Brain microvascular endothelial cell (primary cell): ENCODE results near the gene FAM50A.

ENCODE experiments used
- DNase-seq: peaks from one replicate; pipeline ENCODE4 v3.0.0-alpha.2; 2020
- H3K27ac ChIP-seq: fragments of 250-450 bp; sonication (Bioruptor Pico); 2 replicates; pipeline ENCODE4 v1.5.1; 2020; ENCODE audit warnings: mild to moderate bottlenecking, moderate library complexity
- H3K27me3 ChIP-seq: fragments of 250-450 bp; sonication (Bioruptor Pico); replicated peaks from 2 replicates; pipeline ENCODE4 v1.5.1; 2020; ENCODE audit warnings: mild to moderate bottlenecking
- H3K36me3 ChIP-seq: fragments of 250-450 bp; sonication (Bioruptor Pico); replicated peaks from 2 replicates; pipeline ENCODE4 v1.5.1; 2020; ENCODE audit warnings: mild to moderate bottlenecking
- H3K4me3 ChIP-seq: 2 replicates; pipeline ENCODE4 v1.5.1; 2011; ENCODE audit warnings: low read depth, mild to moderate bottlenecking, control low read depth, low read length, moderate library complexity
- CTCF ChIP-seq: IDR thresholded peaks from 2 replicates; pipeline ENCODE4 v1.5.1; 2011; ENCODE audit warnings: low read depth, mild to moderate bottlenecking, moderate library complexity, low read length, control low read depth, inconsistent platforms; ENCODE audit errors: missing control alignments
- in situ Hi-C: cut with HindIII; loops from 2 replicates; pipeline ENCODE4 v1.10.0; 2017; ENCODE audit warnings: low sequenced_read_pairs, low pct_ligation_motif_present

The FAM50A gene

DNA sequence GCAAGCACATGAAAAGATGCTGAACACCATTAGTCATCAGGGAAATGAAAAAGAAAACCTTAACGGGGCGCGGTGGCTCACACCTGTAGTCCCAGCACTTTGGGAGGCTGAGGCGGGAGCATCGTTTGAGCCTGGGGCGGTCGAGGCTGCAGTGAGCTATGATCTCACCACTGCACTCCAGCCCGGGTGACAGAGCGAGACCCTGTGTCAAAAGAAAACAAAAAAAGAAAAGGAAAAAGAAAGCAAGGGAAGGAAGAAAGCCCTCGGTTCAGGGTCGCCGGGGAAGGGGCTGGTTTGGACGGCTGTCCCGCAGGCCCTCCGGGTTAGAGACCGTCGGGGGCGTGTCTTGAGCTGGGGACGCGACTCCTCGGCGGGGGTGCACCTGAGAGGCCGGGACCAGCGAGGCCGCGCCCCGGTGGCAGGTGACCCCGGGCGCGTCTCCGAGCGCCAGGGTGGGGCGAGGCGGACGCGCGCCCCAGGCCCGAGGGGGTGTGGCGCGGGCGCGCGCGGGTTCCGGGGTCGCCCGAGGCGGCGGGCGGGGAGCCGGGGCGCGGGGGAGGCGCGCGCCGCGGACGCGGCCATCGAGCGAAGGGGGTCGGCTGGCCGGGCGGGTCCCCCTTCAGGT lies 13.7 kb downstream of the FAM50A start:
- Histone ChIP-seq H3K4me3 (peak overlapping the region; percentile 51), H3K27ac (peak overlapping the region; percentile 87), H3K27me3 (no peaks in the 10 kb centered on the region), H3K36me3 (peaks cover 11% of the 10 kb centered on the region)
- no peak for DNase-seq
- in situ Hi-C loops, result no loop called here
- no peak for TF ChIP-seq CTCF

DNA sequence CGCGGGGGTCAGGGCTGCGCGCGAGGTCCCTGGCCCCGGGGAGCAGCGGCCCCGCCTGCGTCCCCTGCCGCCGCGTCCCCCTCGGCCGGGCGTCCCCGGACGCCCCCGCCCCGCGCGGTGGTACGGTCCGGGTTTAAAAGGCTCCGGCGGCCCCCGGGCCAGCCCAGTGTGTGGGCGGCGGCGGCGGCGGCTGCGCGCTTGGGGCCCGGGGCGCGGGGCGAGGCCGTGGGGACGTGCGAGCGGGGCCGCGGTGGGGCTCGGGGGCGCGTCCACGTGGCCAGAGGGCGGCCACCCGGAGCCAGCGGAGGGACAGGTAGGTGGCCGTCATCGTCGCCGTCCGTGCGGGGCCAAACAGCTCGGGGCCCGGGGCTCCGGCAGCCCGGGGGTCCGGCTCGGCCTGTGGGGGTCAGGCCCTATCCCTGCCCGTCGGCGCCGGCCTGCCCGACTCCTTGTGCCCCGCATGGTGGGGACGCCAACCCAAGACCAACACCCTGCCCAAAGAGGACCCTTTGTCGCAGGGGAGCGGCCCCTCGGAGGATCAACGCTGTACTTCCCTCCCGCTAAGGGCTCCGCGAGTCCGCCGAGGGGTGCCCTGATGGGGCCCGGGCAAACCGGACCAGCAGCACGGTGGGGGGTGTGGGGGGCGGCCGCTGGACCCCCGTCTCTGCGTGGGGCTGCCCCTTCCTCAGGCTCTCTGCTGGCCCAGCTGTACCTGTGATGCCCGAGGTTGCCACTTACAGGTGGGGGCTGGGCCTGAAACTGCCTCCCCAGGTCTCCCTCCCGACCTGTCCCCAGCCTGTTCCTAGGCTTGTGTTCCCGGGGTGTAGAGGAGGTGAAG lies 14.4 kb downstream of the FAM50A start, which contains the start of gene PLXNA3:
Gene PLXNA3, plus strand, starts transcription at position 166 of the 838 bp plus-strand sequence. CDS start 1,903 bp downstream, outside the sequence.
- Histone ChIP-seq H3K27ac (peak within 1 kb of the TSS; percentile 87), H3K4me3 (peak within 1 kb of the TSS; percentile 71), H3K36me3 (peaks cover 11% of the 10 kb centered on the region), H3K27me3 (no peaks in the 10 kb centered on the region)
- in situ Hi-C loops, result no loop called here
- TF ChIP-seq CTCF, result no peak
- DNase-seq, result no peak

DNA sequence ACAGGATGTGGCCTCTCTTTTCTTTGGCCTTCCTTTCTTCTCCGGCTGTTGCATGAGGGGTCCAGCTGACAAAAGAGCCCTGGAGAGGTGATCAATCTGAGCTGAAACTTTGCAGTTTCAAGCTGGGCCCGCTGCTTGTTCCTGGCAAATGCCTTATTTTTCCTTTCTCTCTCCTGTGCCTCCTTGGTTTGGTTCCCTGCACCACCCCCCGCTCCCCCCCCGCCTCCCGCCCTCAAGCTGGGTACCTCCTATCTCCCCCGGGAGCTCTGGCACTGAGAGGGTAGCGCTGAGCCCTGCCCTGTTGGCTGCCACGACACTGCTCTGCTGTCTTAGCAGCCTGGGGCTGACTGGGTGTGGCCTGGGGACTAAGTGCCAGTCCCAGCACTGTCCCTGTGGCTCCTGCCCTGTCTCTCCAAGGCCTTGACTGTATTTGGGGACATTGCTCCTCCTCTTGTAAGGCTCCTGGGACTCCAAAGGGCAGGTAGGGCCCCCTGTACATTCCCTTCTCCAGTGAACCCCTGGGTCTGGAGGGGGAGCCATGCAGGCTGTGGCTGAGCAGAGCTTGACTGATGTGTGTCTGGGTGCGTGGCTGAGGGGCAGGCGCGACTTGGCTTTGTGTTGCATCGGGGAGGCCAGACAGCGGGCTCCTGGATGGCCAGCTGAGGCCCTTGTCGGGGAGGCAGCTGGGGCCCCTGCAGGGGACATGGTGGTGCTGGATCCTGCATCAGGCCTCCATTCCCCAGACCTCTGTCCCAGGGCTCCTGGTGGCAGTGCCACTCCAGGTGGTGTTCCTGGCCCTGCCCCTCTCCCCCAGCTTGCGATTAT lies 15.2 kb downstream of the FAM50A start:
- Histone ChIP-seq H3K4me3 (peak overlapping the region; percentile 71), H3K36me3 (peaks cover 15% of the 10 kb centered on the region), H3K27me3 (no peaks in the 10 kb centered on the region), H3K27ac (no peak overlapping the region)
- no peak for DNase-seq
- in situ Hi-C loops, result no loop called here
- TF ChIP-seq CTCF, result no peak

DNA sequence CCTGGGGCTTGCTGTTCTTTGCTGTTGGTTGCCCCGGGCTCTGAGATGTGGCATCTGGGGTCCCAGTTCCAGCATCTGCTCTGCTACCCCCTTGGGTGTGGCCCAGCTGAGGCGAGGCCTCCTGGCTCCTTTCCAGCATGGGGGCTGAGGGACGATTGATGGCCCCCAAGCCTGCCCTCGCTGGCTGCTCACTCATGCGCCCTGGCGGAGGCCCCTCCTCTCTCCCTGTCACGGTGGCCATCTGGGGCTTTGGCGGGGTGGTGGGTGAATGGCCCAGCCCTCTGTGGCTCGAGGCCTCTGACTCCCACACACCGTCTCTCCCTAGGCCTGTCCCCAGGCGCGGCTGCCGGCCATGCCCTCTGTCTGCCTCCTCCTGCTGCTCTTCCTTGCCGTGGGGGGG lies 15.9 kb downstream of the FAM50A start:
- Histone ChIP-seq H3K4me3 (peak overlapping the region; percentile 71), H3K27me3 (no peaks in the 10 kb centered on the region), H3K27ac (no peak overlapping the region), H3K36me3 (peaks cover 19% of the 10 kb centered on the region)
- in situ Hi-C loops, result no loop called here
- no peak for TF ChIP-seq CTCF
- DNase-seq, result no peak

GRCh38 chrX:154460326-154460725 lies 16.4 kb downstream of the FAM50A start:
- in situ Hi-C loops, result no loop called here
- H3K4me3 ChIP-seq, result peak overlapping the region; percentile 71

More at GRCh38 chrX:154460326-154460725, 16.4 kb downstream of the FAM50A start:
- Histone ChIP-seq H3K27me3 (no peaks in the 10 kb centered on the region), H3K36me3 (peaks cover 21% of the 10 kb centered on the region), H3K27ac (no peak overlapping the region)
- DNase-seq, result no peak
- peak; percentile 18 for TF ChIP-seq CTCF
